ENCODE results near the gene MAPK12.

The MAPK12 gene

GRCh38 chr22:50296658-50297490 lies 35.4 kb upstream of the MAPK12 start:
- peaks cover 14% of the 10 kb centered on the region; the same call in 1 of the 2 replicates for H3K79me2 ChIP-seq (ENCODE audit: insufficient read depth, low read length)
- H3K9me2 ChIP-seq (replicated peaks; ENCODE audit: low read depth, low read length): no peaks in the 10 kb centered on the region
- no peaks in the 10 kb centered on the region for H3K9me3 ChIP-seq (ENCODE audit: insufficient read depth, low read depth, low read length)
- H3K4me1 ChIP-seq (ENCODE audit: insufficient read depth, low read length, poor library complexity, severe bottlenecking): peaks cover 10% of the 10 kb centered on the region
- H4K20me1 ChIP-seq (ENCODE audit: insufficient read depth, low read length, poor library complexity, severe bottlenecking): no peaks in the 10 kb centered on the region
- no peak overlapping the region for H3K4me2 ChIP-seq (ENCODE audit: low read depth, low read length, poor library complexity, severe bottlenecking)
- H3K4me3 ChIP-seq (ENCODE audit: low read length, poor library complexity, severe bottlenecking): no peak overlapping the region
- no peaks in the 10 kb centered on the region for H3K36me3 ChIP-seq (ENCODE audit: insufficient read depth, low read length)
- H3F3A ChIP-seq (ENCODE audit: low read depth): no peaks in the 10 kb centered on the region
- no peaks in the 10 kb centered on the region for H3K27me3 ChIP-seq (ENCODE audit: insufficient read depth, low read length, poor library complexity, severe bottlenecking)
- H3K9ac ChIP-seq (ENCODE audit: low read depth, low read length, poor library complexity, severe bottlenecking): no peak overlapping the region
- TF ChIP-seq CTCF (conservative IDR thresholded peaks at IDR 0.05; ENCODE audit: low read length) (no peak), EZH2phosphoT487 (IDR thresholded peaks at IDR 0.05; ENCODE audit: borderline replicate concordance) (no peak)
- no peak overlapping the region for H2AFZ ChIP-seq (ENCODE audit: low read length)

GRCh38 chr22:50294319-50294656 lies 32.8 kb upstream of the MAPK12 start:
- no peak overlapping the region for H3K9ac ChIP-seq (ENCODE audit: low read depth, low read length, poor library complexity, severe bottlenecking)
- peaks cover 3% of the 10 kb centered on the region for H3K4me1 ChIP-seq (ENCODE audit: insufficient read depth, low read length, poor library complexity, severe bottlenecking)
- H3K36me3 ChIP-seq (ENCODE audit: insufficient read depth, low read length): peaks cover 7% of the 10 kb centered on the region; the same call in 1 of the 2 replicates

GRCh38 chr22:50293441-50294318 lies 32.2 kb upstream of the MAPK12 start:
- no peak overlapping the region for H2AFZ ChIP-seq (ENCODE audit: low read length)
- peaks cover 9% of the 10 kb centered on the region; the same call in 1 of the 2 replicates for H3K36me3 ChIP-seq (ENCODE audit: insufficient read depth, low read length)
- no peaks in the 10 kb centered on the region for H3K9me3 ChIP-seq (ENCODE audit: insufficient read depth, low read depth, low read length)
- no peaks in the 10 kb centered on the region for H3K9me2 ChIP-seq (replicated peaks; ENCODE audit: low read depth, low read length)
- no peak overlapping the region for H3K4me2 ChIP-seq (ENCODE audit: low read depth, low read length, poor library complexity, severe bottlenecking)
- no peak overlapping the region for H3K9ac ChIP-seq (ENCODE audit: low read depth, low read length, poor library complexity, severe bottlenecking)
- no peak for TF ChIP-seq EZH2phosphoT487 (IDR thresholded peaks at IDR 0.05; ENCODE audit: borderline replicate concordance)
- TF ChIP-seq CTCF (conservative IDR thresholded peaks at IDR 0.05; ENCODE audit: low read length): no peak
- no peaks in the 10 kb centered on the region for H3K27me3 ChIP-seq (ENCODE audit: insufficient read depth, low read length, poor library complexity, severe bottlenecking)
- no peaks in the 10 kb centered on the region for H4K20me1 ChIP-seq (ENCODE audit: insufficient read depth, low read length, poor library complexity, severe bottlenecking)
- H3K4me3 ChIP-seq (ENCODE audit: low read length, poor library complexity, severe bottlenecking): no peak overlapping the region
- H3K4me1 ChIP-seq (ENCODE audit: insufficient read depth, low read length, poor library complexity, severe bottlenecking): peaks cover 3% of the 10 kb centered on the region
- H3K79me2 ChIP-seq (ENCODE audit: insufficient read depth, low read length): no peaks in the 10 kb centered on the region; the same call in 1 of the 2 replicates
- H3F3A ChIP-seq (ENCODE audit: low read depth): no peaks in the 10 kb centered on the region

More at GRCh38 chr22:50294319-50294656, 32.8 kb upstream of the MAPK12 start:
- TF ChIP-seq EZH2phosphoT487 (IDR thresholded peaks at IDR 0.05; ENCODE audit: borderline replicate concordance) (no peak), CTCF (conservative IDR thresholded peaks at IDR 0.05; ENCODE audit: low read length) (no peak)
- H3K9me3 ChIP-seq (ENCODE audit: insufficient read depth, low read depth, low read length): no peaks in the 10 kb centered on the region
- no peak overlapping the region for H3K4me3 ChIP-seq (ENCODE audit: low read length, poor library complexity, severe bottlenecking)
- H4K20me1 ChIP-seq (ENCODE audit: insufficient read depth, low read length, poor library complexity, severe bottlenecking): no peaks in the 10 kb centered on the region
- no peaks in the 10 kb centered on the region; the same call in 1 of the 2 replicates for H3K79me2 ChIP-seq (ENCODE audit: insufficient read depth, low read length)
- no peaks in the 10 kb centered on the region for H3K27me3 ChIP-seq (ENCODE audit: insufficient read depth, low read length, poor library complexity, severe bottlenecking)
- no peaks in the 10 kb centered on the region for H3F3A ChIP-seq (ENCODE audit: low read depth)
- no peak overlapping the region for H2AFZ ChIP-seq (ENCODE audit: low read length)
- H3K9me2 ChIP-seq (replicated peaks; ENCODE audit: low read depth, low read length): no peaks in the 10 kb centered on the region
- no peak overlapping the region for H3K4me2 ChIP-seq (ENCODE audit: low read depth, low read length, poor library complexity, severe bottlenecking)
